ENCODE measurements around the gene GZMH. TPM values are rescaled to one million over a fixed set of nuclear protein-coding genes. Genes with fewer than 3 reads are reported as not detected.

Gene GZMH
- total and polyA plus RNA-seq, 2 donors (not counting 3 experiments of a cell fraction or from before 2014, with no cell fraction given): not detected

DNA sequence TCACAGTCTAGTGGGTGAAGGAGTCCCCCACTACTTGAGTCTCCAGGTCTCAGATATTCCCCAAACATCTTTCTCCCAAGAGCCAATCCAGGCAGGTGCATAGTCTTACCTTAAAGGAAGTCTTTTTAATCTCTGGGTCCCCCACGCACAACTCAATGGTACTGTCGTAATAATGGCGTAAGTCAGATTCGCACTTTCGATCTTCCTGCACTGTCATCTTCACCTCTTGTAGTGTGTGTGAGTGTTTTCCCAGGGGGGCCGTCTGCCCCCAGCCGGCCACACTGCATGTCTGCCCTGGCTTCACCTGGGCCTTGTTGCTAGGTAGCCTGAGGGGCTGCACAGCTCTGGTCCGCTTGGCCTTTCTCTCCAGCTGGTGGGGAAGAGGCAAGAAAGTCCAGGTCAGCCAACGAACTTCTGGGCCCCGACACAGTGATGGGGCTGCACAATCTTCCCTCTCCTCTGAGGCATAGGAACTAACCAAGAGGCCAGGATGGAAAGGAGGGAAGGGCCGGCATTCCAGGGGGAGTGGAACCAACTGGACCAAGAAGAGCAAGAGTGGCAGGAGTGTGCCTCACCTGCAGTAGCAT lies 22.4 kb upstream of the GZMH start:
- H3K36me3 ChIP-seq (ENCODE audit: control insufficient read depth in 2 of 2, extremely low read depth in 1 of 2, insufficient read depth in 2 of 2, low read length in 2 of 2): no peaks in the 10 kb centered on the region
- H3K4me1 ChIP-seq (ENCODE audit: control insufficient read depth, extremely low read depth, insufficient read depth, low read length): no peaks in the 10 kb centered on the region
- TF ChIP-seq, protein P1, sequence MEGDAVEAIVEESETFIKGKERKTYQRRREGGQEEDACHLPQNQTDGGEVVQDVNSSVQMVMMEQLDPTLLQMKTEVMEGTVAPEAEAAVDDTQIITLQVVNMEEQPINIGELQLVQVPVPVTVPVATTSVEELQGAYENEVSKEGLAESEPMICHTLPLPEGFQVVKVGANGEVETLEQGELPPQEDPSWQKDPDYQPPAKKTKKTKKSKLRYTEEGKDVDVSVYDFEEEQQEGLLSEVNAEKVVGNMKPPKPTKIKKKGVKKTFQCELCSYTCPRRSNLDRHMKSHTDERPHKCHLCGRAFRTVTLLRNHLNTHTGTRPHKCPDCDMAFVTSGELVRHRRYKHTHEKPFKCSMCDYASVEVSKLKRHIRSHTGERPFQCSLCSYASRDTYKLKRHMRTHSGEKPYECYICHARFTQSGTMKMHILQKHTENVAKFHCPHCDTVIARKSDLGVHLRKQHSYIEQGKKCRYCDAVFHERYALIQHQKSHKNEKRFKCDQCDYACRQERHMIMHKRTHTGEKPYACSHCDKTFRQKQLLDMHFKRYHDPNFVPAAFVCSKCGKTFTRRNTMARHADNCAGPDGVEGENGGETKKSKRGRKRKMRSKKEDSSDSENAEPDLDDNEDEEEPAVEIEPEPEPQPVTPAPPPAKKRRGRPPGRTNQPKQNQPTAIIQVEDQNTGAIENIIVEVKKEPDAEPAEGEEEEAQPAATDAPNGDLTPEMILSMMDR (IDR thresholded peaks at IDR 0.05; ENCODE audit: extremely low read depth in 1 of 2, insufficient read depth in 1 of 2, low read depth in 1 of 2, low read length in 2 of 2): no peak
- no peak for TF ChIP-seq POLR2AphosphoS5 (IDR thresholded peaks at IDR 0.05; ENCODE audit: insufficient read depth, low read depth, low read length)
- no peak for TF ChIP-seq FOS (IDR thresholded peaks at IDR 0.05; ENCODE audit: borderline replicate concordance, insufficient read depth, low read length)
- TF ChIP-seq JUN (IDR thresholded peaks at IDR 0.05; ENCODE audit: borderline replicate concordance, insufficient read depth, insufficient read length, low read depth): no peak
- no peak for TF ChIP-seq EZH2 (IDR thresholded peaks at IDR 0.05; ENCODE audit: borderline replicate concordance, low read depth, low read length, severe bottlenecking)
- no peak for TF ChIP-seq MYC (IDR thresholded peaks at IDR 0.05; ENCODE audit: low read depth, low read length)
- no peak for TF ChIP-seq GATA2 (IDR thresholded peaks at IDR 0.05; ENCODE audit: insufficient read depth, insufficient read length, low read depth, low read length)
- TF ChIP-seq POLR2A (IDR thresholded peaks at IDR 0.05; ENCODE audit: low read depth, low read length): no peak
- TF ChIP-seq, protein P2, sequence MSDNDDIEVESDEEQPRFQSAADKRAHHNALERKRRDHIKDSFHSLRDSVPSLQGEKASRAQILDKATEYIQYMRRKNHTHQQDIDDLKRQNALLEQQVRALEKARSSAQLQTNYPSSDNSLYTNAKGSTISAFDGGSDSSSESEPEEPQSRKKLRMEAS (IDR thresholded peaks at IDR 0.05; ENCODE audit: insufficient read depth, insufficient read length): no peak
- intact Hi-C loops (cut with micrococcal nuclease): no loop called here
- H4K20me1 ChIP-seq (replicated peaks; ENCODE audit: control insufficient read depth, extremely low read depth, insufficient read depth, low read length): no peaks in the 10 kb centered on the region
- no peak overlapping the region for H3K4me2 ChIP-seq (ENCODE audit: insufficient read depth, low read length)
- BruUV-seq (replicated peaks): no TSS peak
- H2AFZ ChIP-seq (ENCODE audit: low read depth, low read length): no peak overlapping the region
- CTCF ChIA-PET: no interaction called here
- dilution Hi-C loops (cut with MboI; ENCODE audit: extremely low pct_ligation_motif_present, low sequenced_read_pairs): no loop called here
- POLR2A ChIA-PET: no interaction called here
- no peak for DNase-seq (ENCODE audit: low read depth, low spot score)
- H3K9me3 ChIP-seq (replicated peaks; ENCODE audit: control insufficient read depth, insufficient read depth, low read length): no peaks in the 10 kb centered on the region
- H3K27me3 ChIP-seq (ENCODE audit: control insufficient read depth in 2 of 2, insufficient read depth in 2 of 2, low read length in 2 of 2): no peaks in the 10 kb centered on the region
- no peak overlapping the region for H3K9ac ChIP-seq (replicated peaks; ENCODE audit: extremely low read depth, insufficient read depth, low read length)
- H3K79me2 ChIP-seq (ENCODE audit: control insufficient read depth, insufficient read depth, low read length): no peaks in the 10 kb centered on the region
- no peaks in the 10 kb centered on the region for H3K9me1 ChIP-seq (replicated peaks; ENCODE audit: control insufficient read depth, extremely low read depth, insufficient read depth, low read length)
- no peak overlapping the region for H3K27ac ChIP-seq (ENCODE audit: insufficient read depth, low read depth, low read length)
- H3K4me3 ChIP-seq (replicated peaks in 1 of 3; ENCODE audit: insufficient read depth in 1 of 3, low read depth in 1 of 3, low read length in 3 of 3): no peak overlapping the region
- no peak for FAIRE-seq
